NCI-H1694 treated with DMSO at 0.1 percent for 48 hours (cell line): Measurements from ENCODE around the gene ACHE.
"Not testable (repeated sequence)": the region's sequence is repeated elsewhere in the genome, so short reads cannot be mapped to it uniquely, and the experiment has no call there.

Source experiments
- DNase-seq: peaks from one replicate; lab custom pipeline; 2025; lab: John Stamatoyannopoulos, UW

ACHE gene

GRCh38 chr7:100861616-100861985 is 34.1 kb downstream of the ACHE start:
- no peak for DNase-seq

DNA sequence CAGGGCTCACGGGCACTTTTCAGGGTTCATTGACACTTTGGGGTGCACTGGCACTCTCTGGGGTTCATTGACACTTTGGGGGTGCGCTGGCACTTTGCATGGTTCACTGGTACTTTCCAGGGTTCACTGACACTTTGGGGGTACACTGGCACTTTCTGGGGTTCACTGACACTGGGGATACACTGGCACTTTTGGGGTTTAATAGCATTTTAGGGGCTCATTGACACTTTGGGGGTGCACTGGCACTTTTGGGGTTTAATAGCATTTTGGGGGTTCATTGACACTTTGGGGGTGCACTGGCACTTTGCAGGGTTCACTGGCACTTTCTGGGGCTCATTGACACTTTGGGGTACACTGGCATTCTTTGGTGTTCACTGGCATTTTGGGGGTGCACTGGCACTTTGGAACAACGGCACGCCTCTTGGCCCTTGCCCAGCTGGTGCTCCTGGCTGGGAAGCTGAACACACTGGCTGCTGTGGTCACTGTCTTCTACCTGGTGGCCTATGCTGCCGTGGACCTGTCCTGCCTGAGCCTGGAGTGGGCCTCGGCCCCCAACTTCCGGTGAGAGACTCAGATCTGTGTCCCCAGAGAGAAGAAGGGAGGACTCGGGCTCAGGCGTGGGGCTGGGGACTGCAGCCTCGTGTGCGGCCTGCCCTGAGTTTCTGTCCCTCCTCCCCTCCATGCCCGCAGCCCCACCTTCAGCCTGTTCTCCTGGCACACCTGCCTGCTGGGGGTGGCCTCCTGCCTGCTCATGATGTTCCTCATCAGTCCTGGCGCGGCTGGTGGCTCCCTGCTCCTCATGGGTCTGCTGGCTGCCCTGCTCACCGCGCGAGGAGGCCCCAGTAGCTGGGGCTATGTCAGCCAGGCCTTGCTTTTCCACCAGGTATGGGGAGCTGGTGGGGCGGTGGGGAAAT is 34.7 kb downstream of the ACHE start:
- DNase-seq = no peak

GRCh38 chr7:100859856-100860255 is 35.8 kb downstream of the ACHE start:
- DNase-seq = no peak

GRCh38 chr7:100856871-100857282 is 38.8 kb downstream of the ACHE start:
- DNase-seq = no peak

DNA sequence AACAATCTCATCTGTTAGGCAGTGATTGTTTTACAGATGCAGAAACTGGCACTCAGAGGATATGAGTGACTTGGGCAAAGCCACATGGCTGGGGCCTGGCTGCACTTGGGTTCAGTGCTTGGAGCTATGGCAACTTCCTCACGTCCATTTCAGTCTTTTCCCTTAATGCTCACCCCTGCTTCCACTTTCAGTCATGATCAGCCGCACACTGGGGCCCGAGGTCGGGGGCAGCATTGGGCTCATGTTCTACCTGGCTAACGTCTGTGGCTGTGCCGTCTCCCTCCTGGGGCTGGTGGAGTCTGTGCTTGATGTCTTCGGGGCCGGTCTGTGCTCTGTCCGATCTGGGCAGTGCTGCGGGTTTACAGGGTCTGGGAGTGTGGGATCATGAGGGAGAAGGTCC is 40.2 kb downstream of the ACHE start:
- DNase-seq = no peak

DNA sequence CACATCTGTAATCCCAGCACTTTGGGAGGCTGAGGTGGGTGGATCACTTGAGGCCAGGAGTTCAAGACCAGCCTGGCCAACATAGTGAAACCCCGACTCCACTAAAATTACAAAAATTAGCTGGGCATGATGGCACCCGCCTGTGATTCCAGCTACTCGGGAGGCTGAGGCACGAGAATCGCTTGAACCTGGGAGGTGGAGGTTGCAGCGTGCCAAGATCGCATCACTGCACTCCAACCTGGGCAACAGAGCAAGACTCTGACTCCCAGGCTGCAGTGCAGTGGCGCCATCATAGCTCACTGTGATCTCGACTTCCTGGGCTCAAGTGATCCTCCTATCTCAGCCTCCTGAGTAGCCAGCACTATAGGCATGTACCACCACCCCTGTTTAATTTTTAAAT is 40.8 kb downstream of the ACHE start:
- DNase-seq = not testable (repeated sequence)

DNA sequence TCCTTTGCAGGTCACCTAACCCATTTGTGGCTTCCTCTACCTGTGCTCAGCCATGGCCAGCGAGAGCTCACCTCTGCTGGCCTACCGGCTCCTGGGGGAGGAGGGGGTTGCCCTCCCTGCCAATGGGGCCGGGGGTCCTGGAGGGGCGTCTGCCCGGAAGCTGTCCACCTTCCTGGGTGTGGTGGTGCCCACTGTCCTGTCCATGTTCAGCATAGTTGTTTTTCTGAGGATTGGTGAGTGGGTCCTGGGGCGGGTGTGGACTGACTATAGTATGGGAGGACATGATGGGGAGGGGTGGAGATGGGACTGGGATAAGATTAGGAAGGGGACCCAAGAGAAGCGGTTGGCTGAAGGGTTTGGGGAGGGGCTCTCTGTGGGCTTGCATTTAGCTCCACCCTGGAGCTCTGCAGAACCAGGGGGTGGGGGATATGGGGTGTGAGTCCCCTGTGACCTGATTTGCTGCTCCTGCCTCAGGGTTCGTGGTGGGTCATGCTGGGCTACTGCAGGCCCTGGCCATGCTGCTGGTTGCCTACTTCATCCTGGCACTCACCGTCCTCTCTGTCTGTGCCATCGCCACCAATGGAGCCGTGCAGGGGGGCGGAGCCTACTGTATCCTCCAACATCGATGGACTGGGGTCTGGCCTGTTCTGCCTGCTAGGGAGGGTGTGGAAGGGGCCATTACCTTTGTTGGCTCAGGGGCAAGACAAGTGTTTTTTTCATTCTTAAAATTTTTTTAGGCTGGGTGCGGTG is 41.4 kb downstream of the ACHE start:
- DNase-seq = no peak

GRCh38 chr7:100852048-100852872 is 43.4 kb downstream of the ACHE start, which contains the start of gene SLC12A9:
SLC12A9 (plus strand) TSS chr7:100852713; CDS start chr7:100854198, 1,485 bp downstream.
- DNase-seq = peak; percentile 78

DNA sequence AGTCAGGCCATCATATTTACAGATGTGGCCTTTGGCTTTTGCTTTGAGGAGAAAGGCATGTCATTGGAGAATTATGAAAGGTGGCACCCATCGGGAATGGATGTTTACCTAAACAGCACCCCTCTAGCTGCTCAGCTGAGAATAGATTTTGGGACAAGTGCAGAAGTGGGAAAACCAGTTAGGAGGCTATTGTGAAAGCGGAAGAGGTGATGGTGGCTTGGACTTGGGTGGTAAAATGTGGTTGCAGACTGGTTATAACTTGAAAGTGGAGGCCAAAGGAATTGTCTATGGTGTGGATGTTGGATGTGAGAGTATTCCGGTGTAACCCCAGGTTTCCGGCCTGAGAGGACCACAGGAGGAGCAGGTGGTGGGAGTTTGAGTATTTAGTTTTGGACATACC is 48.3 kb downstream of the ACHE start:
- DNase-seq = no peak

GRCh38 chr7:100840470-100841100 is 55.1 kb downstream of the ACHE start:
- no peak for DNase-seq
